Stimulated activated CD8-positive, alpha-beta memory T cell treated with anti-CD3 and anti-CD28 coated beads, Interleukin-12 subunit alpha, Interleukin-12 subunit beta, amount 100 ng/mL, for 24 hours (primary cell): Measurements from ENCODE around the gene IGFN1.
"Not testable (repeated sequence)": the region's sequence is repeated elsewhere in the genome, so short reads cannot be mapped to it uniquely, and the experiment has no call there.

Source experiments
- DNase-seq: peaks from one replicate; pipeline ENCODE4 v3.0.0-alpha.2; 2020; ENCODE audit errors: extremely low read depth

Gene IGFN1

DNA sequence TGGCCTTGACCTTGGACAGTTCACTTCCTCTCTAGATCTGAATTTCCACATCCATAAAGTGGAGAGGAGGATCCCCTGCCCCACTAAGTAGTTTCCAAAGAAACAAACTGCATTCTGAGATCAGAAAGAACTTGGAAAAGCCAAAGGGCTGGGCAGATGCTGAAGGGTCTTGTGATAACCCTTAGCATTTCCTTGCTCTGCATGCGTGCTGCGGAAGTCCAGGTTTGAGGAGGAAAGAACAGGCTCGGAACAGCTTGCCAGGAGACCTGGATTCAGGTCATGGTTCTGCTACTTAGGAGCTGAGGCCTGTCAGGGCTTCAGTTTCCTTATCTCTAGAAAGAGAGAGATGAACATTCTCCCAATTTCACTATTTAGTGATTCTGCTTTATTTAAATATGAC, 27.2 kb downstream of the IGFN1 start:
- no peak for DNase-seq

DNA sequence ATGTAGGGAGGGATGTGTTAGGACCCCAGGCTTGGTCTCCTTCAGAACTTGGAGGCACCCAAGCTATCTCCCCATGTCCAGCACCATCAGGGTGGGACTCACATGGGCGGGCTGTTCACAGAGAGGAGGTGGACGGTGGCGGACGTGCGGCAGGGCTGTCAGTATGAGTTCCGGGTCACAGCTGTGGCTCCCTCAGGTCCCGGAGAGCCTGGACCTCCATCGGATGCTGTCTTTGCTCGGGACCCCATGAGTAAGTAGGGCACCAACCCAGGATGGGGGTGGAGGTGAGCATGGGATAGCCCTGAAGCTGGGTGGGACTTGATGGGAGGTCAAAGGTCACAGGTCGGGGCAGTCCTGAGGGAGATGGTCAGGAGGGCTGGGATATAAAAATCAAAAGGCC, 27.8 kb downstream of the IGFN1 start:
- no peak for DNase-seq

DNA sequence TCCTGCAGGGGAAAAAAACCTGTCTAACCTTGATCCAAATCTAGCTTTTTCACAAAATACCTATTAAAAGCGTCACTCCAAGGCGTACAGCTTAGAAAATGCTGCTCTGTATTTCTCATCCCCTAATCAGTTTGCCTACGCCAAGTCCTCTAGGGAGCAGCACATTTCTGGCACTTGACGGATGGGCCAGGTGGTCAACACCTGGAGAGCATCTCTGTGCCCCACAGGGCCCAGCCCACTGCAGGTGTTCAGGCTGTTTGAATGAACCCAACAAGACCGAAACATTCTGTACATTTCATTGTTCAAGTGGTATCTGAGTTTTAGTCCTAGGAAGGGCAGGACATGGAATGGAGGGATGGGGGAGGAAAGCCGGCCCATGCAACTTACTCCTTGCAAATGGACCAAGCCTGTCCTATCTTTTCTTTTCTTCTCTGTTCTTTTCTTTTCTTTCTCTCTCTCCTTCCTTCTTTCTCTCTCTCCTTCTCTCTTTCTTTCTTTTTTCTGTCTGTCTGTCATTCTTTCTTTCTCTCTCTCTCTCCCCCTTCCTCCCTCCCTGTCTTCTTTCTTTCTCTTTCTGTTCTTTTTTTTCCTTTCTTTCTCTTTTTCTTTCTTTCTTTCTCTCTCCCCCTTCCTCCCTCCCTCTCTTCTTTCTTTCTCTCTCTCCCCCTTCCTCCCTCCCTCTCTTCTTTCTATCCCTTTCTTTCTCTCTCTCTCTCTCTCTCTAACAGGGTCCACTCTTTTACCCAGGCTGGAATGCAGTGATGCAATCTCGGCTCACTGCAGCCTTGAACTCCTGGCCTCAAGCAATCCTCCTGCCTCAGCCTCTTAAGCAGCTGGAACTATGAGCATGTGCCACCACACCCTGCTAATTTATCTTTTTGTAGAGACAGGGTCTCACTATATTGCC, 29.1 kb downstream of the IGFN1 start:
- DNase-seq, result no peak

DNA sequence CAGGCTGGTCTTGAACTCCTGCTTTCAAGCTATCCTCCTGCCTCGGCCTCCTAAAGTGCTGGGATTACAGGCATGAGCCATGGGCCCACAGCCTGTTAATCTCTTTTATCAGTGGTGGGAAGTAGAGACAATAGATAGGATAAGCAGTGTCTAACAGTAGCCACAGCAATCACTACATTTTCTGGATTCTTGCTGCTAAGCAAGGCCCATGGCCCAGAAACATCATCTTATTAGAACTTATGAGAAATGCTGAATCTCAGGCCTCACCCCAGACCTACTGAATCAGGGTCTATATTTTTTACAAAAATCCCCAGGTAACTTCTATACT, 29.7 kb downstream of the IGFN1 start:
- DNase-seq, result no peak

DNA sequence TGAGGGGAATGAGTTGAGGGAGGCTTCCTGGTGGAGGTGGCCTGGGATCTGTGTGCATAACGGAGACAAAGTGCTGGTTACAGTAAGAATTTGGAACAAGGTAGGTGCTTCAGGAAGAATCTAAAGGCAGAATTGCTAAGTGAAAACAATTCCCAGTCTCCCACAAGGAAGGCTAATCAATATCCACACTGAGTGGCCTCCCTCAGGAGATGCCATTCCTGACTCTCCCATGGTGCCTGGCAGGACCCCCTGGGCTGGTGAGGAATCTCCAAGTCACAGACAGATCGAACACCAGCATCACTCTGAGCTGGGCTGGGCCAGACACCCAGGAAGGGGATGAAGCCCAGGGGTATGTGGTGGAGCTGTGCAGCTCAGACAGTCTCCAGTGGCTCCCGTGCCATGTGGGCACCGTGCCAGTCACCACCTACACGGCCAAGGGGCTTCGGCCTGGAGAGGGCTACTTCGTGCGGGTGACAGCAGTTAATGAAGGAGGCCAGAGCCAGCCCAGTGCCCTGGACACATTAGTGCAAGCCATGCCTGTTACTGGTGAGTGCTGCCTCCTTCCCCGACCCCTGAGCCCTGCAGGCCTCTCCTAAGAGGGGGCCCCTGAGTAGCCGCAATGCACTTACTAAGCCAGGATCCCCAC, 30.7 kb downstream of the IGFN1 start:
- no peak for DNase-seq

DNA sequence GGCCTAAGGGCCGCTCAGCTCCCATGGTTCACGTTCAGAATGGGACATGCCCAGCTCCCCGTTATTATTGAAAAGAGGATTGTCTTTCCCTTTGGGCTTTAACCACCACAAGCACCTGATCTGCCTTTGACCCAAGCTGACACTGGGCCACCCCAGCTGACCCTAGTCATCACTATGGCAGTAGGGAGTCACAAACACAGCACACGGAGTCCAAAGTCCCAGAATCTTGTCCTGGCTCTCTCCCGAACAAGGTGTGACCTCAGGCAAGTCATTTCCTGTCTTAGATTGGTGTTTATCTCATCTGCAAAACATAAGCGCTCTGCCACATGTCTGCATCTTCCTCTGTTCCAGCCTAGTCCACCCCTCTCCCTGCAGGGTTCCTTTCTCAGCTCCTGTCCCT, 31.5 kb downstream of the IGFN1 start:
- no peak for DNase-seq

DNA sequence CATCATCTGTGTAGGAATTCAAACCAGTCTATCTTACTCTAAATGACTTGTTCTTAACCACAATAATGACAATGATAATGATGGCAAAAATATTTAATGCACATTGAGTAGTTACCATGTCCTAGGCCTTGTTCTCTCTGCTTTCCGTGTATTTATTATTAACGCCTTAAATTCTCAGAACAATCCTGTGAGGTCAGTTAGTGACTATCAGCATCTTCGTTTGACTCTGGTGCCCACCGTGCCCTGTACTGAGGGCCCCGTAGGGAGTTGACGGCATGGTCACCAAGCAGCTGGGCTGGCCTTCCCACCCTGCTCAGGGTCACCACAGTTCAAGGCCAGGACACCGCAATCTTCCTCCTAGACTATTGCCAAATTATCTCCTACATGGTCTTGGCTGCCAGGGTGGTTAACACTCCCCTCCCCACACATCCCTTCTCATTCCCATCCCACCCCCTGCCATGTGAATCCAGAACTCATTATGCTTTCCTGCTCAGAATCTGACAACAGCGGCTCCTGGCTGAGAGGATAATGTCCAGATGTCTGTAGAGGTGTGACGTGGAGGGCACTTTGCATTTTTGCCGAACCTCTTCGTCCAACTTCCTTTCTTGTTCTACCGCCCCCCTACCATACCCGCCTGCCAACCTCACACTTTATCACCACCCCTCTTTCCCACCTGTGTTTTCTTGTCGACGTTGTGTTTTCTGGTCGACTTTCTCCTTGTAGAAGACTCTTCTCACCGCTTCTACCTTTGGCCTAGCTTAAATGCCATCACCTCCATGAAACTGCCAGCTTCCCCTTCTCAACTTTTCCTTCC, 33.4 kb downstream of the IGFN1 start:
- no peak for DNase-seq

DNA sequence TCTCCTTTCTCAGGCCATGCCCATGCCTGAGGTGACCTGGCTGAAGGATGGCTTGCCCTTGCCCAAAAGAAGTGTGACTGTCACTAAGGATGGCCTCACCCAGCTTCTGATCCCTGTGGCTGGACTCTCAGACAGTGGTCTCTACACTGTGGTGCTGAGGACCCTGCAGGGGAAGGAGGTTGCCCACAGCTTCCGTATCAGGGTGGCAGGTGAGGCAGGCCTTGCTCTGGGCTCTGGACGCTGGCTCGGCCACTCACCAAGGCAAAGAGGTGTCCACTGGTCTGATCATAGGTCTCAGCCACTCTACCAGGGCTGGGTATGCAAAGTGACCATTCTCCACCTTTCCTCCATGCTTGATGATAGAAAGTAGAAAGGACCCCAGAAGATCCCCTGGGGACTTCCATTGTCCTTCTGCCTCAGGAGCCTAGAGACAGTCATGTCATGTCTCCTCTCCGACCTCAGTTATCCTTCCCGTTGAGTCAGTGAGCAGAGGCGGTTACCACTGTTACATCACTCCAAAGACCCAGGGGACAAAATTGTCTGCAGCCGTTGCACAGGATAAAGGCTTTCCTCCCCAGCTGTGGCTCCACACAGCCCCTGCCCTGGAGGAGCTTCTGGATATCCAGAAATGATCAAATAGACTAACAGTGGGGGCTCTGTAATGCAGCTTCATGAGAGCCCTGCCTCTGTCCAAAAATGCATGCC, 34.2 kb downstream of the IGFN1 start:
- no peak for DNase-seq

DNA sequence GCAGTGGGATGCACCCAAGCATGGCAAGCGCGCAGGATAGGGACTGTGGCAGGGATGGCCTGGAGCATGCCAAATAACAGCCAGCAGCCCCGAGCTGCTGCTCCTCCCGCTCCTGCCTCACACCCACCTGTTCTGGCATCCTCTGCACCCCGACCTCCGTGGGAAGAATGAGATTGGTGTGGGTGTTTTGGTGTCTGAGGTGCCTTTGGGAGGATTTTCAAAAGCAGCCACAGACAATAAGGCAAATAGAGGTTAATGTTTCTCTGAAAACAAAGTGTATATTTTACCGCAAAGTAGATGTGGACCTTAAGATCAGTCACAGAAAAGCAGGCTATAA, 35.5 kb downstream of the IGFN1 start:
- DNase-seq, result no peak

DNA sequence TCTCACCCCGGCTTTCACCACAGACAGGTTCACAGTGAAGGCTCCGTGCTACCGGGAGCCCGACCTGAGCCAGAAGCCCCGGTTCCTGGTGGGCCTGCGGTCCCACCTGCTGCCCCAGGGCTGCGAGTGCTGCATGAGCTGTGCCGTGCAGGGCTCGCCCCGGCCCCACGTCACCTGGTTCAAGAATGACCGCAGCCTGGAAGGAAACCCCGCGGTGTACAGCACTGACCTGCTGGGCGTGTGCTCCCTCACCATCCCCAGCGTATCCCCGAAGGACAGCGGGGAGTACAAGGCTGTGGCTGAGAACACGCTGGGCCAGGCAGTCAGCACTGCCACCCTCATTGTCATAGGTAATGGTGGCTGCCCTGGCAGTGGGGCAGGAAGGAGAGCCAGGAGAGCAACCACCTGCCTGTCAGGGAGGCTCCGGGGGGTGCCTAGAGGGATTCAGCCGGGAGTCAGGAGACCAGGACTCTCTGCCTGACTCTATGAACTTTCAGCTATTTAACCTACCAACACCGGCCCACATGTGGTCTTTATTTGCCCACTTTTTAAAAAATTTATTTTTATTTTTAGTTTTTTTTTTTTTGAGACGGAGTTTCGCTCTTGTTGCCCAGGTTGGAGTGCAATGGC, 36.4 kb downstream of the IGFN1 start:
- no peak for DNase-seq

DNA sequence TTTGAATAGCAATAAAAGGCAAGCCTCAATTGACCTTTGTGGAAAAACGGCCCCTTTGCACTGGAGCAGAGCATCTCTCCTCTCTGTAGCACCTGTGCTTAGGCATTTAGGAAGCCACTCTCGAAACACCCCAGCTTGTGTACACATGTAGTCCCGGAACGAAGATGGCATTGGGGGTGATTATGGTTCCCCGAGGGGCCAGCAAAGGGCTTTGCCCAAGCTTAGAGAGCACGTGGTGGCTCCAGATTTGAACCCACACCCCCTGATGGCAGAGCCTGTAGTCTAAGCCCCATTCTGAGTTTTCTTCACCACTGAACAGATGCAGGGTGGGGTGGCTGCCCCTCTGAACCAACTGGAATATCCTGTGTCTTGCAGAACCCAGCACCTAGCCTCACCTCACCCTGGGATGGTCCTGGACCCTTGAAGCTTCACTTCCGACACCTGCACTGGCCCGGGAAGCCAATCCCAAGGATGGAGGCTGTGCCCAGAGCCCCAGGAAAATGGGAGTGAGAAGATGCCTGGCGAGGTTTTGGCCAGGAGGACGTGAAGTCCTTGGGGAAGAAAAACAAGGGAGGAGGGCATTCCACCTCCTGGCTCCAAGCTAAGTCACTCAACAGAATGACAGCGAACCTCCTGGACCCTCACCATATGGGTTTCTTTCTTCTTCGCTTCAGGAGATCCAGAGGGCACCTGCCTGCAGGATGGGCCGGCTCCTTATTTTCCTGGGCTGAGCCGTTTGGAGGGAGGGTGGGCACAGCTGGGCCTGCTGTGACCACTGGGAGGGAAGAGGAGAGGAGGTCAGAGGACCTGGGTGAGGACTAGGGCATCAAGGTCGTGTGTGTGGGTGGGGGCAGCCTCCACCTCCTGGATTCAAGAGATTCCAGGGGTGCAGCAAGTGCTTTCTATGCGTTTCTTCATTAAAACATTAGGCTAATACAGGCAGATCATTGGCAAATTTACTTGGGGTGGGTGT, 37.7 kb downstream of the IGFN1 start:
- DNase-seq, result no peak

DNA sequence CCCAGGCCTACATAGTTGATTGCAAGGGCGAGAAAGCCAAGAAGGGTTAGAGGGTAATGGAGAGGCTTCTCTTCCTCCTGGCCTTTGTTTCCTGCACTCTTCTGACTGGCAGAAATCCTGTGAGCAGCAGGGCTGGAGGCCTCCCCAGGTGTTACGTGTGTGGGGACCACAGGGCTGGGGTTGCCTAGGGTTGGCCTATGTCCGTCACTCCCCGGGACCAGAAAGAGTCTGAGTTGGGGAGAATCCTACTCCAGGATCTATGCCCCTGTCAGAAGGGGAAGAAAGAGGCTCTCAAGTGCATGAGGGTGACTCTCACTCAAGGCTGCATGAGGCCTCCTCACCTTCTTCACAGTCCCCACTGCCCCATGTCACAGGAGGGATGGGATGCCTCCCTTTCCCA, 38.5 kb downstream of the IGFN1 start:
- no peak for DNase-seq

DNA sequence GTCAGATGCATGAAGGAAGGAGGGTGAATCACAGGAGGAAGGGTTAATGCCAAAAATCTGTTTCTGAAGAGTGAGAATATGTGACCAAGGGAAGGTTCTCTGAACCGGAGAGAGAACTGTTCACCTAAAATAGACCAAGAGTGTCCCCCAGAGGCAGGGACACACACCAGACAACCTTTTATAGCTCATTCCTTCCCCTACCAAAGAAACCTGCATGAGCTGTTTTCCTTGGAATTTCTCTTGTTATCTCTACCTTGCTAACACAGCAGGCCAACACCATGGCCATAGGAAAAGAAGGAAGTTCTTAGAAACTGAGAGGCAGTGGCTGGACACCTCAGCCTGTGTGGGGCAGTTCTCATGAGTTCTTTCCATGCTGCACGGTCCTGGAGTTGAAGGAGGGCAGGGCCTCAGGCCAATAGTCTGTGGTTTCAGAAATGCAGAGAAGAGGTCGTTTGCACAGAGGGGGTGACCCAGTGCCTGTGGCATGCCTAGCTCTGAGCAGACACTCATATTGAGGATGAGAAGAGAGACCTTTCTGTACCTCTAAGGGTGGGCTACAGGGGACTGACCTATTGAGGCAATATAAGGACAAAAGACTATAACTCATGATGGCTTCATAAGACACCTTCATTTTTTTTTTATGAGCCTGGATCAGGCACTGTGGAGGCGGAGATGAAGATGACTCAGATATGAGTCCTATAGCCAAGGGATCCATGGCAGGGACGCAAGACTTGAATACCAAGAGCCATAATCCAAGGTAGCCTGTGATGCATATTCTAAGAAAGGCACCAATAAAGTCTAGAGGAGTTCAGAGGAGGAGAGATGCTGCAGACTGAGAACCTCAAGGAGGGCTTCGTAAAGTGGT, 39.4 kb downstream of the IGFN1 start:
- DNase-seq, result no peak

DNA sequence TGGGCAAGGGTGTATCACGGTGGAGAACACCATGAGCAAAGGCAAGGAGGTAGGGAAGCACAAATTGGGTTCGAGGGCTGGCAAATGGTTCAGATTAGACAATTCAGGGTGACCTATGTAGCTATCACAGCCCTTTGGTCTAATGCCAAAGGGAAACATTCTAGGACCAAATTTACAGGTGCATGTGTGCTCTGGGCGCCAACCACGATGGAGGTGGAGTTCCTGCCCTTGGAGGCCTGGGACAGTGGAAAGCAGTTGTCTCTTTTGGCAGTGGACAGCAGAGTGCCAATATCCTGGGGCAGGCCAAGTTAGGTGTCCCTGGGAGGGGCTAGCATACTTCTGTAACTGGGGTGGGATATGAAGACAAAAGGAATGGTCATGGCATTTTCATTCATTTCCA, 40.1 kb downstream of the IGFN1 start:
- no peak for DNase-seq

DNA sequence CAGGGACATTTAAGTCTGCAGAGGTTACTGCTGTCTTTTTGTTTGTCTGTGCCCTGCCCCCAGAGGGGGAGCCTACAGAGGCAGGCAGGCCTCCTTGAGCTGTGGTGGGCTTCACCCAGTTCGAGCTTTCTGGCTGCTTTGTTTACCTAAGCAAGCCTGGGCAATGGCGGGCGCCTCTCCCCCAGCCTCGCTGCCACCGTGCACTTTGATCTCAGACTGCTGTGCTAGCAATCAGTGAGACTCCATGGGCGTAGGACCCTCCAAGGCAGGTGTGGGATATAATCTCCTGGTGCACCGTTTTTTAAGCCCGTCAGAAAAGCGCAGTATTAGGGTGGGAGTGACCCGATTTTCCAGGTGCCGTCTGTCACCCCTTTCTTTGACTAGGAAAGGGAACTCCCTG, 49.0 kb downstream of the IGFN1 start:
- DNase-seq, result not testable (repeated sequence)

DNA sequence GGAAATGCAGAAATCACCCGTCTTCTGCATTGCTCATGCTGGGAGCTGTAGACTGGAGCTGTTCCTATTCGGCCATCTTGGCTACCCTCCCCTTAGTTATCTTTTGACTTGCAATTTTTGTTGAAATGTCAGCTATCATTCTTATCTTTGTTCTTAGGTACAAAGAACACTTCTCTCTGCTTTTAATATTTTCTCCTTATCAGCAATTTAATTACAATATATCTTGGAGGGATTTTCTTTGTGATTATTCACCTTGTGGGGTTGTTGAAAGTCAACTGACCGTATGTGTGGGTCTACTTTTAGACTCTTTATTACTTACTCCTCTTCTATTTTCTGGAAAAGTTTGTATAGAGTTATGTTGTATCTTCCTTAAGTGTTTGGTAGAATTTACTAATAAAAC, 49.5 kb downstream of the IGFN1 start:
- DNase-seq, result no peak

DNA sequence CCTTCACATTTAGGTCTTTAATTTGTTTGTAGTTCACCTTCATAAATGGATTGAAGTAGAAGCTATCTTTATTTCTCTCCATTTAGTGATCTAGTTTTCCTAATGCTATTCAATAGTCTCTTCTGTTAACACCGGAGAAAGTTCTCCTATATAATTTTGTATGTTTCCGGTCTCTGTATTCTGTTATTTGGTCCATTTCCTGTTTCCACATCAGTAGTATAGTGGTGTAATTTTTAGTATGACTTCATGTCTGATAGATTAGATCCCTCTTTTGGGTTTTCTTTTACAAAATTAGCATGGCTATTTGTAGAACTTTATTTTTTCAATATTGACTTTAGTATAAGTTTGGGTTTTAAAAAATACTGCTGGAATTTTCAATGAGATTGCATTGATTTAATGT, 51.1 kb downstream of the IGFN1 start:
- no peak for DNase-seq

DNA sequence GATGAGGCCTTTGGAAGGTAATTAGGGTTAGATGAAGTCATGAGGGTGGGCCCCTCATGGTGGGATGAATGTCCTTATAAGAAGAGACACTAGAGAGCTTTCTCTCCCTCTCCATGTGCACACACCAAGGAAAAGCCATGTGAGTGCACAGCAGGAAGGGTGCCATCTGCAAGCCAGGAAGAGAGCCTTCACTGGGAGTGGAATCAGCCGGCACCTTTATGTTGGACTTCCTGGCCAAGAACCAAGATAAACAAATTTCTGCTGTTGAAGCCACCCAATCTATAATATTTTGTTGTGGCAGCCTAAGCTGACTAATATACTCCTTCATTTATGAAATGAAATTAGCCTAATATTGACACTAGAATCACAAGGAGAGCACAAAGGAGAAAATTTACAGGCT, 54.5 kb downstream of the IGFN1 start:
- DNase-seq, result no peak

DNA sequence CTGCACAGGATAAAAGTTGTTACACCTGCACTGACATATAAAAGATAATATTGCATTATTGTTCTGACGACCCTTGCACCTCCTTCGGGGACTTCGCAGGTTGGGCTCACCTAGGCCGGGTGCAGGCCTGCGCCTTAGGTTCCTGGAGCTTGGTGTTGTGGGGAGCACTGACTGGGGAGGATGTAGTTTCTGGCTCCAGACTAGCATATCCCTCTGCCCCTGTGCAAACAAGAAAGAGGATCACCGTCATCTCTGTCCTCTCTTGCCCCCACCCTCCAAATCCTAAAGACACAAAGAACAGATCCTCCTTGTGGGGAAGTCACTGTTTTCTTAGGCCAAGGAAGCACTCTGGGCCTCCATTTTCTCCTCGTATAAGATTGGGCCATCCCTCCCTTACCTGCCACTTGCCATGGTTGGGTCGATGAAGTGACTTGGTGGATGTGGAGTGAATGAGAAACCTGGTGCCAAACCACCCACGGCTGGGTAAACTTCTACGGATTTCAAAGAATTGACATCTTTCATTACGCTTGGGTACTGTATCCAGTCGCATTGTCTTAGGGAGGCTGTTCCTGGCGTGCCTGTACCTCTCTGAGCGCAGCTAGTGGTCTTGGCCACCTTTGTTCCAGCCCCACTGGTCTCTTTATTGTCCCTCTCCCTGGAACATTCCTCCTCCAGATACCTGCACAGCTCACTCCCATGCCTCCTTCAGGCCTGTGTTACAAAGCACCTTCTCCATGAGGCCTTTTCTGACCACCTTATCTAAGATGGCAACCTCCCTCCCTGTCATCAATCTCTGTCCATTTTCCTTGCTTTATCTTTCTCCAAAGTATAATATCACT, 58.3 kb downstream of the IGFN1 start:
- DNase-seq, result no peak
